ENCODE results near the gene TIMM22.
"Not testable (repeated sequence)": the region's sequence is repeated elsewhere in the genome, so short reads cannot be mapped to it uniquely, and the experiment has no call there.

The TIMM22 gene

DNA sequence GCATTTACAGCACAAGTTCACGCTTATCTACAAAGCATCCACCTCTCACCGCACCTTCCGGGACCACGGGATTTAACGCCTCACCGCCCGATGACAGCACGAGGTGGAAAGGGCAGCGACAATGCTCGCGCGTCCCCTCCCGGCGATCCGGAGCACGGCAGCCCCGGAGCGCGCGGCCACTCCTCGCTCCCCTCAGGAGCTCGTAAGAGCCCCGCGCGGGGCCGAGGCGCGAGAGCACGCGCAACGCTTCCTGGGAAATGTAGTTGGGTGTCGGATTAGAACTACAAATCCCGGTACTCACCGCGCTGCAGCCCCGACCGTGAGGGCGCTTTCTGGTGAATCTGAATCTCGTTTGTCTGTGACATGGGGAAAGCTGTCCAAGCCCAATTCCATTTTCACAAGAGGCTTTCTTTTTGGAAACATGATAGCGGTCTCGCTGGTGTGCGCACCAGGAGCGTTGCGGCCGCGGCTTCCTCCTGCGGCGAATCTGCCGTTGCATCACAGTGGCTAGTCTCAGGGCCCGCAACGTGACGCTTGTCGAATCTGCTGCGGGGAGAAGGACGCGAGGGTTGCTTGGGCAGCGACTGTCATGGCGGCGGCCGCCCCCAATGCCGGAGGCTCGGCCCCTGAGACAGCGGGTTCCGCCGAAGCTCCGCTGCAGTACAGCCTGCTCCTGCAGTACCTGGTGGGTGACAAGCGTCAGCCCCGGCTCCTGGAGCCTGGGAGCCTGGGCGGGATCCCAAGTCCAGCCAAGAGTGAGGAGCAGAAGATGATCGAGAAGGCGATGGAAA lies at the start of gene TIMM22:
Gene TIMM22, plus strand, starts transcription at position 576 of the 791 bp plus-strand sequence. Its CDS starts 14 bp downstream, at position 590.
- DNase-seq: peak; percentile 77 to 80

DNA sequence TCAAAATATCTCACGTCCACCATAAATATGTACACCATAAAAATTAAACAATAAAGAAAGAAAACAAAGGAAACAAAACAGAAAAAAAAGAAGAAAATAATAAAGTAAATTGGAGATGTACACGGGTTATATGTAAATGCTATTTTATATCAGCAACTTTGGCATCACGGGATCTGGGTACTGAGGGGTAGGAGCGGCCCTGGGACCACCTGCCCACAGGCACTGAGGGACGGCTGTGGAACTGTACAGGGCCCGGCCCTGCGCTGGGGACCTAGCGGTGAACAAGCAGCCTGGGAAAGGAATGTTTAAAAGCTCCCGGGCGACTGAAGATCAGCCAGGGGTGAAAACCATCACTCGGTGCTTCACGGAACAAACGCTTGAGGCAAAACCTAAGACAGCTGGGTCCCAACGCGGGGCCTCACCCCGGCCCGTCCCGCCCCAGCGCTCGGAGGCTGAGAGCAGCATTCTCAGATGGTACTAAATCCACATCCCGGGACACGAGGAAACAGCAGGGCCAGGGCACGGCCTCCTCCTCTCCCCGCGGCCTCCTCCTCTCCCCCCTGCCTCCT lies 48.6 kb upstream of the TIMM22 start:
- DNase-seq: no peak

- DNase-seq: no peak
These were observed 47.2 kb upstream of the TIMM22 start for GRCh38 chr17:949623-950303.

- no peak for DNase-seq
These were observed 45.4 kb upstream of the TIMM22 start for GRCh38 chr17:951325-952132.

GRCh38 chr17:952592-952991 lies 44.3 kb upstream of the TIMM22 start:
- not testable (repeated sequence) for DNase-seq

DNA sequence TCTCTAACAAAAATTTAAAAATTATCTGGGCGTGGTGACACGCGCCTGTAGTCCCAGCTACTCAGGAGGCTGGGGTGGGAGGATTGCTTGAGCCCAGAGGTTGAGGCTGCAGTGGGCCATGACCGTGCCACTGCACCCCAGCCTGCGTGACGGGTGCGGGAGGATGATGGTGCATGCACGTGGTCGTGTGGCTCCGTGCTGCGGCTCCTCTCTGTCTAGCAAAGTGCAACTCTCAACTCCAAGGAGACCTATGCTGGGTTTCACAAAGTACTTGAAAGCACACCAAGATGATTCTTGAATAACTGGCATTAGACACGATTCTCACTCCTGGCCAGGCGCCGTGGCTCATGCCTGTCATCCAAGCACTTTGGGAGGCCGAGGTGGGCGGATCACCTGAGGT lies 43.2 kb upstream of the TIMM22 start:
- DNase-seq: no peak

DNA sequence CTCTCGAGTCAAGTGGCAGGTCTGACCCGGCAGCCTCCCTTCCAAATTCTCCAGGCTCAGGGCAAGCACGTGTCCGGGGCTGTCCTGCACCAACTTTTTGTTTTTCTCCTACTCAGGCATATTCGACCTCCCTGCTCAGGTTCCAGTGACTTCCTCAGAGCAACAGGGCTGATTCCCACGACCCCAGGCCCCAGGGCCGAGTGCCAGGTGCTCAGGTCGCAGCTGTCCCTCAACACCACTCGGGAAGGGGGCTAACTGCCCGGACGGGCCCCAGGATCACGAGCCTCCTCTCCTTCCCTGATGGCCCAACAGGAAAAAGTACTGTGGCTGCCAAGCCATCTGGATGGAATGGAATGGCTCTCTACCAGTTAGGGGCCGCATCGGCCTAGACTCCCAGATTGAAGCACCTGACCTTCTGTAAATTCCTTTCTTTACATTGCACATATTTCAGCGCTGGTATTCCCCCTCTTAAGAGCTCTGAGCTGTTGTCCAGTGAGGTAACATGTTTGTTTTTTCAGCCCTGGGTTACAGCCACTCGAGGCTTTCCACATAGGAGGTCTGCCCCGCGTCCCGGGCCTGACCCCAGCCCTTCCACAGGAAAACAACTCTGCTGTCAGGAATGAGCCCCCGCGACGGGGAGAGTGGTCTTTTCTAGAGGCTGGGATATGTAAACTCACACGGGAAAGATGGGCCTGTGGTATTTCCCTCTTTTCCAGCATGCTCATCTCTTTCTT lies 42.3 kb upstream of the TIMM22 start:
- DNase-seq: no peak

DNA sequence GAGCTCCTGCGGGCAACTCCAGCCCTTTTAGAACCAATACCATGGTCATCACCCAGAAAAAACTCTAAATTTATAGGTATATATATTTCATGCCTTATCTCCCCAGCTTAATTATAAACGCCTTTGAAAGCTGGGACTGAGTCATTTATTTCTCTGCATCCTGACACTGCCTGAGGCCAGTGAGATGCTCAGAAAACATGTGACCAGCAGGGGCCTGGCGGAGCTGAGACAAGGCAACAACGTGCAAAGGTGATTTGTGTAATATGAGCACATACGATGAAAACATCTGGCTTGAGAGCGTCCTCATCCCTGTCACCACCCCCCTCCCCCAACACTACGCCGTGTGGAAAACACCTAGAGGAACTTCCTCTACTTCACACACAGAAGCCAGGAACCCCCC lies 40.0 kb upstream of the TIMM22 start:
- DNase-seq: no peak

GRCh38 chr17:957856-958421 lies 39.0 kb upstream of the TIMM22 start:
- no peak for DNase-seq

GRCh38 chr17:958712-959451 lies 38.0 kb upstream of the TIMM22 start:
- no peak for DNase-seq

DNA sequence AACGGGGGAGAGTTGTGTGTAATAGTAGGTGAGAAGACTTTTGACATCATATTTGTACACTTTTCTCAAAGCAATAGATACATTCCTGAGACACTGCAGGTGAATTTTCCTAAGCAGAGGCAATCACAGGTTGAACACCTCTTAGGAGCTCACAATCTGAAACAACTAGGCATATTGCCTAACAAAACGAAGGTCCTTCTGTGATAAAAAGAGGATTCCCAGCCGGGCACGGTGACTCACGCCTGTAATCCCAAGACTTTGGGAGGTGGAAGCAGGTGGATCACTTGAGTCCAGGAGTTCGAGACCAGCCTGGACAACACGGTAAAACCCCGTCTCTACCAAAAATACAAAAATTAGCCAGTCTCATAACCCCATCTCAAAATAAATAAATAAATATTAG lies 34.8 kb upstream of the TIMM22 start:
- DNase-seq: no peak

GRCh38 chr17:962670-963069 lies 34.3 kb upstream of the TIMM22 start:
- no peak for DNase-seq

- DNase-seq: no peak
These were observed 32.1 kb upstream of the TIMM22 start for GRCh38 chr17:964876-965275.

DNA sequence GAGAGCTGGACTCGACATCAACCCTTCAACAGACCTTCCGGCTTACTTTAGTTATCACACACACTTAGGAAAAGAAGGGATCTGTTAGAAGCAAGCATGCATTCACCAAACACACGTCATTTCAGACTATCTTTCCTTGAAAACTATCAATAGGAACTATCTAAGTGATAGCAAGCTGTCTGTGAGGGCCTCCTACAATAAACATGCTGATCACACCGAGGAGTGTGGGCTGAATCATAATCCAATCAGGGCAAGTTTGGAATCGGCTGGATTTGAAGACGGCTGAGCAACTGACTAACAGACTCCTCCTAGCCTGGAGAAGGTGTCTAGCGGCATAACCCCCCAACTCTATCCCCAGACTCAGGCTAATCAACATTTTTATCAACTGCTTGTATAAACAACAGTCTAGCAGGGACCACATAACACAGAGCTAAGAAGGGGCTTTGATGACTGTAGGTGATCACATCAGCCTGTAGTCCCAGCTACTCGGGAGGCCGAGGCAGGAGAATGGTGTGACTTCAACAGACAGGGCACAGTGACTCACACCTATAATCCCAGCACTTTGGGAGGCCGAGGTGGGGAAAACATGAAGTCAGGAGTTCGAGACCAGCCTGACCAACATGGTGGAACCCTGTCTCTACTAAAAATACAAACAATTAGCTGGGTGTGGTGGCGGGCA lies 31.5 kb upstream of the TIMM22 start:
- DNase-seq: no peak

DNA sequence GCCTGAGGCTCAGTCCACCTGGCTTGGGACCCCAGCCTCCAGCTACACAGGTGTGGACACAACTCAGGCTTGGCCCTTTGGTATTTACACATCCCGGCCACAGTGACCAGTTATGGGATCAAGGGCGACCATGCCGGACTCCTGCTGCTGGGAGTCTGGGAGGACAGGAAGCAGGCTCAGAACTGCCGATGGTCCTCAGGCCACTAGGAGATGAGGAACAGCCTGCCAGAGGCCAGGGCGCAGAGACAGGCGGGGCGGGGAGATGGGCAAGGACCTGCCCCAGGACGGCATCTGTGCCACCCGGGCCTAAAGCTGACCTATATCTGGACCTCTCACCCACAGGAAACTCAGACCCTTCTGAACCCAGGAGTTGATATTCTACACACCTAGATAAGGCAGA lies 29.8 kb upstream of the TIMM22 start:
- no peak for DNase-seq

DNA sequence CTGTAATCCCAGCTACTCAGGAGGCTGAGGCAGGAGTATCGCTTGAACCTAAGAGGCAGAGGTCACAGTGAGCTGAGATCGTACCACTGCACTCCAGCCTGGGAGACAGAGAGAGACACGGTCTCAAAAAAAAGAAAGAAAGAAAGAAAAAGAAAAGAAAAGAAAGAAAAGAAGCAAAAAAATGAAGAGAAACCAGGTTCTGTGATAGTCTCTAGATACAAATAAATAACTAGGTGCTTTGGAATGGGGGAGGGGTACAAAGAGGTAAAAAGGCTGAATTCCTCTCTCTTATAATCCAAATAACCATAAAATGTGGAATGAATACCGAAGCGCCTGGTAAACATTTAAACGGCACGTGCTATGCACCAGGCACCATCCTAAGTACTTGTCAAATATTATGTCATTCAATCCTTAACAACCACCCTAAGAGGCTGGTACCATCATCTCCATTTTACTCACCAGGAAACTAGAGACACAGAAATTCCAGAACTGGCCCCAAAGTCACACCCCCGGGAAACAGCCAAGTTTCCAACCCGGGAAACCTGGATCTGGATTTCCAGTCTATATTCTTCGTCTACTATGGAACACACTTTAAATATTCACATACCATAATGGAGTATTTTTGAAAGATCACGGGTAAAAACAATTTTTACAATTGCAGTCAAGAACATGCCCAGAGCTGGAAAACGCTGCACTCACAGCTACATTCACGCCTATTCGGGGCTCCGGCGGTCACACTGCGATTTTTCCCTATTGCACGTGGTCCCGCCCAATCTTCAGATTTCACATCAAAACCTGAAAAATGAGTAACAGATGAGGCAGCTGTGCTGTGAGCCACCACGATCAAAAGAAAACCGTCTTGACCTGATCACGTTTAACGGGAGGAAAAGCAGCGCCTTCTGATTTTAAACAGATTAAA lies 27.9 kb upstream of the TIMM22 start:
- DNase-seq: no peak

DNA sequence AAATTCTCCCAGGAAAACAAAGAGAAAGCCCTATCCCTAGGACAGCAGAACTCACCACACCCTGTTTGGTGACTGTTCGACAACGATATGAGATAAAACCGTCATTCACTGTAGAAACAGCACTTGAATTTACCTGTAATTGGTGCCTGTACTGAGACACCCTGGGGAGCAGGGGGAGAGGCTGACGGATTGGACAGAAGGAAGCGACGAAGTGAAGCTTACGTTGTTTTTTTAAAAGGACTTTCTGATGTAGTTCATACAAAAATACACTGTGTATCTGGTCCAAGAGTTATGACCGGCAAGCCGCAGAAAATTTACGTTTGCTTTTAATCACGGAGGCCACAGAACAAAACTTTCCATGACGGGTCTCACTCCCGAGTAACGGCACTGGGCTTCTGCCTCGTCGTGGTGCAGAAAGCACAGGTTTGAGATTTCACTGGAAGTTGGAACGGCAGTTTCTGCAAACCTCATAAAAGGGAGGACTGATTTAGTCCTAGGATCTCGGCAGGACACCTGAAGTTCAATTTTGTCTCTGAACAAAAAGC lies 27.0 kb upstream of the TIMM22 start:
- no peak for DNase-seq

- no peak for DNase-seq
These were observed 26.6 kb upstream of the TIMM22 start for GRCh38 chr17:970364-970763.

- DNase-seq: not testable (repeated sequence)
These were observed 25.1 kb upstream of the TIMM22 start for GRCh38 chr17:971861-972260.

Data from NCI-H187 (cell line).